HL-60 (cell line): Measurements from ENCODE around the gene FGF10.

Experiments used
- POLR2AphosphoS5 ChIP-seq: IDR thresholded peaks from 2 replicates; pipeline ENCODE4 v1.6.1; 2012; ENCODE audit warnings: low read depth
- TF ChIP-seq, protein P1 (sequence below): IDR thresholded peaks from one replicate; pipeline ENCODE4 v1.5.1; 2011; ENCODE audit warnings: low read length, control low read depth, inconsistent platforms; ENCODE audit not compliant: insufficient read depth
- TF ChIP-seq, protein P2 (sequence below): IDR thresholded peaks from 2 replicates; pipeline ENCODE4 v1.6.1; 2012; ENCODE audit warnings: low read depth; ENCODE audit not compliant: insufficient replicate concordance

DNA sequence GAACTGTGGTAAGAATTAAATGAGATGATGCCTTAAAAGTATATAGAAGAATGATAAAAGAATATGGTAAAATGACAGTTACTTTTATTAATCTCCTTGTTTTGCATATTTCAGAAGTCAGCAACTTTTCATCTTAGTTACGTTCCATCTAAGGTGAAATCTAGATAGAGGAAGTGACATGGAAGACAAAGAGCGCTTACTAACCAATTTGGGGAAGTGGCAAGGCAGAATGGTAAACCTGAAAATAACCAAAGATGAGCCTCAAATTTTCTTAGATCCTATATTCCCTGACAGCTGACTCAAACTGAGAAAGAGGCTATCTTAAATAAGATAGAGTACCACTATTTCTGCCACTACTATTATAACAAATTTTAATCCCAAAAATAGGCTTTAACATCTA lies 52.5 kb downstream of the FGF10 start:
- TF ChIP-seq, protein P1, sequence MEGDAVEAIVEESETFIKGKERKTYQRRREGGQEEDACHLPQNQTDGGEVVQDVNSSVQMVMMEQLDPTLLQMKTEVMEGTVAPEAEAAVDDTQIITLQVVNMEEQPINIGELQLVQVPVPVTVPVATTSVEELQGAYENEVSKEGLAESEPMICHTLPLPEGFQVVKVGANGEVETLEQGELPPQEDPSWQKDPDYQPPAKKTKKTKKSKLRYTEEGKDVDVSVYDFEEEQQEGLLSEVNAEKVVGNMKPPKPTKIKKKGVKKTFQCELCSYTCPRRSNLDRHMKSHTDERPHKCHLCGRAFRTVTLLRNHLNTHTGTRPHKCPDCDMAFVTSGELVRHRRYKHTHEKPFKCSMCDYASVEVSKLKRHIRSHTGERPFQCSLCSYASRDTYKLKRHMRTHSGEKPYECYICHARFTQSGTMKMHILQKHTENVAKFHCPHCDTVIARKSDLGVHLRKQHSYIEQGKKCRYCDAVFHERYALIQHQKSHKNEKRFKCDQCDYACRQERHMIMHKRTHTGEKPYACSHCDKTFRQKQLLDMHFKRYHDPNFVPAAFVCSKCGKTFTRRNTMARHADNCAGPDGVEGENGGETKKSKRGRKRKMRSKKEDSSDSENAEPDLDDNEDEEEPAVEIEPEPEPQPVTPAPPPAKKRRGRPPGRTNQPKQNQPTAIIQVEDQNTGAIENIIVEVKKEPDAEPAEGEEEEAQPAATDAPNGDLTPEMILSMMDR = no peak
- TF ChIP-seq POLR2AphosphoS5 = no peak
- TF ChIP-seq, protein P2, sequence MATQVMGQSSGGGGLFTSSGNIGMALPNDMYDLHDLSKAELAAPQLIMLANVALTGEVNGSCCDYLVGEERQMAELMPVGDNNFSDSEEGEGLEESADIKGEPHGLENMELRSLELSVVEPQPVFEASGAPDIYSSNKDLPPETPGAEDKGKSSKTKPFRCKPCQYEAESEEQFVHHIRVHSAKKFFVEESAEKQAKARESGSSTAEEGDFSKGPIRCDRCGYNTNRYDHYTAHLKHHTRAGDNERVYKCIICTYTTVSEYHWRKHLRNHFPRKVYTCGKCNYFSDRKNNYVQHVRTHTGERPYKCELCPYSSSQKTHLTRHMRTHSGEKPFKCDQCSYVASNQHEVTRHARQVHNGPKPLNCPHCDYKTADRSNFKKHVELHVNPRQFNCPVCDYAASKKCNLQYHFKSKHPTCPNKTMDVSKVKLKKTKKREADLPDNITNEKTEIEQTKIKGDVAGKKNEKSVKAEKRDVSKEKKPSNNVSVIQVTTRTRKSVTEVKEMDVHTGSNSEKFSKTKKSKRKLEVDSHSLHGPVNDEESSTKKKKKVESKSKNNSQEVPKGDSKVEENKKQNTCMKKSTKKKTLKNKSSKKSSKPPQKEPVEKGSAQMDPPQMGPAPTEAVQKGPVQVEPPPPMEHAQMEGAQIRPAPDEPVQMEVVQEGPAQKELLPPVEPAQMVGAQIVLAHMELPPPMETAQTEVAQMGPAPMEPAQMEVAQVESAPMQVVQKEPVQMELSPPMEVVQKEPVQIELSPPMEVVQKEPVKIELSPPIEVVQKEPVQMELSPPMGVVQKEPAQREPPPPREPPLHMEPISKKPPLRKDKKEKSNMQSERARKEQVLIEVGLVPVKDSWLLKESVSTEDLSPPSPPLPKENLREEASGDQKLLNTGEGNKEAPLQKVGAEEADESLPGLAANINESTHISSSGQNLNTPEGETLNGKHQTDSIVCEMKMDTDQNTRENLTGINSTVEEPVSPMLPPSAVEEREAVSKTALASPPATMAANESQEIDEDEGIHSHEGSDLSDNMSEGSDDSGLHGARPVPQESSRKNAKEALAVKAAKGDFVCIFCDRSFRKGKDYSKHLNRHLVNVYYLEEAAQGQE = no peak
